ENCODE data around the gene PDE4B. TPM values are rescaled to one million over a fixed set of nuclear protein-coding genes. Genes with fewer than 3 reads are reported as not detected.

The PDE4B gene
- total and polyA plus RNA-seq, 9 of the 15 experiments (the other 6 are each of a cell fraction or from before 2014, with no cell fraction given), result 0.09 TPM; not detected in 8

GRCh38 chr1:66365635-66366034, 572.9 kb downstream of the PDE4B start (continued):
- no peak for TF ChIP-seq TFE3 (CRISPR knock-in tag; IDR thresholded peaks at IDR 0.05)

- no TSS peak for BruUV-seq (replicated peaks)
- TF ChIP-seq HLTF (IDR thresholded peaks at IDR 0.05) (no peak), ZNF174 (CRISPR knock-in tag; IDR thresholded peaks at IDR 0.05) (no peak), HDAC1 (IDR thresholded peaks at IDR 0.05) (no peak), ZFP36 (IDR thresholded peaks at IDR 0.05; ENCODE audit: low read depth, low read length, partially characterized antibody) (no peak), ZNF408 (CRISPR knock-in tag; IDR thresholded peaks at IDR 0.05; ENCODE audit: low read depth) (no peak), SETDB1 (IDR thresholded peaks at IDR 0.05; ENCODE audit: low read length) (no peak), MNT (conservative IDR thresholded peaks at IDR 0.05) (no peak), BCOR (IDR thresholded peaks at IDR 0.05) (no peak), ZNF431 (CRISPR knock-in tag; IDR thresholded peaks at IDR 0.05) (no peak), RBM39 (optimal IDR thresholded peaks at IDR 0.05; ENCODE audit: low read depth, low read length) (no peak), CGGBP1 (CRISPR knock-in tag; IDR thresholded peaks at IDR 0.05) (no peak), ZNF717 (CRISPR knock-in tag; IDR thresholded peaks at IDR 0.05) (no peak), RHOXF2B (CRISPR knock-in tag; conservative IDR thresholded peaks at IDR 0.05) (no peak)
- no peak for DNase-seq (ENCODE audit: extremely low read depth in 1 of 4, low spot score in 3 of 4)
- ChIA-PET CTCF (ENCODE audit: low intra/inter-chr PET ratio) (no interaction called here), POLR2A (no interaction called here)
- Histone ChIP-seq H3K36me3 (ENCODE audit: control insufficient read depth, insufficient read depth, low read length) (no peaks in the 10 kb centered on the region), H3K27ac (ENCODE audit: extremely low read depth, low read depth, low read length) (no peak overlapping the region), H3K9me3 (replicated peaks; ENCODE audit: control insufficient read depth, insufficient read depth, low read depth, low read length) (no peaks in the 10 kb centered on the region), H2AFZ (ENCODE audit: low read depth, low read length) (no peak overlapping the region), H3K27me3 (ENCODE audit: control insufficient read depth in 2 of 2, insufficient read depth in 2 of 2, low read length in 2 of 2) (0 out of 5 replicates have a peak, but pooled peaks cover 0 to 2% of the 10 kb centered on the region in 2 experiments), H3K9me1 (ENCODE audit: control insufficient read depth, insufficient read depth, low read length) (no peaks in the 10 kb centered on the region), H4K20me1 (replicated peaks; ENCODE audit: control insufficient read depth, insufficient read depth, low read length) (no peaks in the 10 kb centered on the region), H3K4me3 (no peak overlapping the region), H3K4me1 (replicated peaks in 1 of 2; ENCODE audit: control insufficient read depth in 2 of 2, insufficient read depth in 2 of 2, low read length in 2 of 2) (no peaks in the 10 kb centered on the region), H3K79me2 (ENCODE audit: control insufficient read depth, insufficient read depth, low read length) (no peaks in the 10 kb centered on the region), H3K9ac (ENCODE audit: insufficient read depth in 1 of 2, low read depth in 2 of 2, low read length in 2 of 2) (no peak overlapping the region), H3K4me2 (ENCODE audit: insufficient read depth, low read length) (no peak overlapping the region)
- in situ Hi-C loops (cut with MboI), result no loop called here
- no peak for ATAC-seq
- intact Hi-C loops (cut with micrococcal nuclease), result no loop called here
- FAIRE-seq, result no peak
These were observed 573.9 kb downstream of the PDE4B start for GRCh38 chr1:66366634-66367033.
